ENCODE results near the gene PIGM.

PIGM gene

DNA sequence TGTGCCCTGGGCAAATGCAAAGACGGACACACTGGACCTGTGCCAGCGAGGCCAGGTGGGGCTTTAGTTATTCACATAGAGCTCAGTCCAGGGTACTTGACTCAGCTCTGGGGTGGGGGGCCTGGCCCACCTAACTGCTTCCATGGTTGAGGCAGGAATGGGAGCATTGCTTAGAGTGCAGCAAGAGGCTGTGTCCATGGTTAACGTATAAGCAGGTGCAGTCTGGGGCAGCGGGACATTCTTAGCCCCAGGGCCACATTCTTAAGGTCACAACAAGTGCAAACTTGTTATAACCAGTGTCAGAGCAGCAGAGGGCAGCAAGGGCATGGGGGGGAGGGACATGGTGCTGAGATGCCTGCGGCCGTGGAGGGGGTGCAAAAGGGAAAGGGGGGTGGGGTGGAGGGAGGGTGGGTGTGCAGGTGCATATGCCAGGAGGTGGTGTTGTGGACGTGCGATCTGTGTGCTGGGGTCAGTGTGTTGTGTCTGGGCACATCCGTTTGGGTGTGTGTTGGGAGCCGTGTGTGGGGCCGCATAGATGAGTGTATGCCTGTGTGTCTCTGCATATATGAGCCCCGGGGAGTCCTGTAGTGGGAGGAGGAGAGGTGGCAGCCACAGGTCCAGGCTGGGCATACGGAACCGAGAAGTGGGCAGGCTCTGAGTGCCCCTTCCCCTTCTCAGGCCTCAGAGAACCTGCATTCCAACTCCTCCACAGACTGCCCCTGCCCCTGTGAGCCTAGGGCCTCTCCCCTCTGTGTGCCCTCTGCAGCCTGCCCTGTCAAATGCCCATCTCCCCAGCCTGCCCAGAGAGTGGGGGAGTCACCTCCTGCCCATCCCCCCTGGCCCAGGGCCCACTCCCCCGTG lies 29.8 kb upstream of the PIGM start:
- DNase-seq = peak in 36 of 56 donors; percentile 27 to 83 (median 60)

GRCh38 chr1:160058087-160058486 lies 26.3 kb upstream of the PIGM start:
- DNase-seq = peak in 3 of 56 donors; percentile 14 to 27 (median 20)

DNA sequence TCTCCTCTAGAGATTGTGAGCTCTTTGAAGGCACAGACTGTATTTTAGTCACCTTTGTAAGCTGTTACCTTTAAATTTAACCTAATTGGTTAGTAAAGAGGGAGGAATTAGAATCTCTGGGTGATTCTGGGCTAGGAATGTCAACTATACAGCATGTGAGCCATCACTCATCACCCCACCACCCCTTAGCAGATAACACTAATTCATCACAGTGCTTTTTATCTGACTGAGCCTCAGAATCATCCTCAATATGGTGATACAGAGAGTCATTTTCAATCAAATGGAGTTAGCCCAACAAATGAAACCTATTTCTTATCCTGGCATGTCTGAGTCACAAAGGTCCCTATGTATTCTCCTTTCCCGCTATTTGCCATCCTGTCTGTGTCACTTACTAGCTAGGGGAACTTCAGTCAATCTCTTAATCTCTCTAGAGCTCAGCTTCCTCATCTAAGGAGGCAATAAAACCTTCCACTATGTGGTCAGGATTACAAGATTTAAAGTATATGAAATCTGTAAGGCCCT lies 24.9 kb upstream of the PIGM start:
- no peak for DNase-seq

DNA sequence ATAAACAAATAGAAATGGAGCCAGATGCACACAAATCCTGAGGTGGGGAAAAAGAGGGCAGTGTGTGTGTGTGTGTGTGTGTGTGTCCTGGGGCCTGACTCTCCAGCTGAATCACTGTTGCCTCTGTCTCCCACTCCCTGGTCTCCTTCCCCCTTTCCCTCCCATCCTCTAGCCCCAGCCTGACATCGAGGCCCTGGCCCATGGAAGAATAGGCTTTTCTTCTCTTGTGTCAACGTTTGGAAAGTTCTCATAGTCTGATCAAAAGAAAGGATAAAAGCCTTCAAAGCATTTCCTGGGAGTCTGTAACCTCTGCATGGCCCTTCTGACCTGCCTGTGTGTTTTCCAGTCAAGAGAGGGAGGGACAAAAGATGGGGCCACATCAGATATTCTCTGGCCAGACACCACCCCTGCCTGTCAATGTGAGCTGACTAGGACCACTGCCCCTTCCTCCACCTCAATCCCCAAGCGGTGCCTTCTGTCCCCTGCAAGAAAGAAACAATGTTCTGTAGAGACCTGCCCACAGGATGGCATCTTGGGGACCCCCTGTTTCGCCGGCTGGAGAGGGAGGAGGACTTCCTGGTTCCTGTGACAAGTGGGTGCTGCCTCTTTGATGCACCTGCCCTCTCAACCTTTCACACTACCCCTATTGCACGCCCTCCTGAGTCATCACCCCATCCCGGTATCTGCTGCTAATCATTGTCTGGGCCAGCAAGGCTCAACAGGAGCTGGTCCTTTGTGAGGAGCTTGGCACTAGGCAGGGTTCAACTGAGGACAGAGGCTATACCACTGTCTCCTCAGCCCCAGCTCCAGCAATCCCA lies 22.0 kb upstream of the PIGM start:
- DNase-seq = peak in 6 of 56 donors; percentile 15 to 42 (median 26)

GRCh38 chr1:160052936-160053335 lies 21.1 kb upstream of the PIGM start:
- no peak for DNase-seq

DNA sequence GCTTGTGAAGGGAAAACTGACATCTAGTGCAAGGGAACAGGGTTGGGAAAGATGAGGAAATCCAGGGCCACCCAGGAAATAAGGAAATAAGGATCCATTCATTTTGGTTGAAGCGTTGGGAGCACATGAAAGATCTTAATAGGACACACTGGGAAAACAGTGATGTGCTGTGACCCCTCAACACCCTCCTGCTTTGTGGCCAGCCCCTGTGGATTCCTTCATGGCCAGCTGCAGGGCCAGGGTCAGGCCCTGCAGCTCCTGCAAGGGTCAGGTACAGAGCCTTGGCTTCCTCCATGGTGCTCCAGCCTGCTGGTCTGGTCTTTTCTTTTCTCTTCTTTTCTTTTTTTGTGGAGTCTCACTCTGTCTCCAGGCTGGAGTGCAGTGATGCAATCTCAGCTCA lies 18.8 kb upstream of the PIGM start:
- no peak for DNase-seq

DNA sequence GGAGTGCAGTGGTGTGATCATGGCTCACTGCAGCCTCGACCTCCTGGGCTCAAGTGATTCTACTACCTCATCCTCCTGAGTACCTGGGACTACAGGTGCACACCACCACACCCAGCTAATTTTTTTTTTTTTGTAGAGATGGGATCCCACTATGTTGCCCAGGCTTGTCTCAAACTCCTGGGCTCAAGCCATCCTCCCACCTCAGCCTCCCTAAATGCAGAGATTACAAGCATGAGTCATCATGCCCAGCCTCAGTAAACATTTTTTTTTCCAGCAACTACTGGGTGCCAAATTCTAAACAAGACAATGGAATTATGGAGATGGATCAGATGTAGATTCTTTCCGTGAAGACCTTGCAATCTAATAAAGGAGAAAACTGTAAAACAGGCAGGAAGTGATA lies 18.4 kb upstream of the PIGM start:
- DNase-seq = peak in 1 of 56 donors; percentile 14

GRCh38 chr1:160049101-160049500 lies 17.3 kb upstream of the PIGM start:
- no peak for DNase-seq

- DNase-seq = peak in 6 of 56 donors; percentile 7 to 34 (median 25)
These were observed 16.5 kb upstream of the PIGM start for GRCh38 chr1:160048335-160048734.

DNA sequence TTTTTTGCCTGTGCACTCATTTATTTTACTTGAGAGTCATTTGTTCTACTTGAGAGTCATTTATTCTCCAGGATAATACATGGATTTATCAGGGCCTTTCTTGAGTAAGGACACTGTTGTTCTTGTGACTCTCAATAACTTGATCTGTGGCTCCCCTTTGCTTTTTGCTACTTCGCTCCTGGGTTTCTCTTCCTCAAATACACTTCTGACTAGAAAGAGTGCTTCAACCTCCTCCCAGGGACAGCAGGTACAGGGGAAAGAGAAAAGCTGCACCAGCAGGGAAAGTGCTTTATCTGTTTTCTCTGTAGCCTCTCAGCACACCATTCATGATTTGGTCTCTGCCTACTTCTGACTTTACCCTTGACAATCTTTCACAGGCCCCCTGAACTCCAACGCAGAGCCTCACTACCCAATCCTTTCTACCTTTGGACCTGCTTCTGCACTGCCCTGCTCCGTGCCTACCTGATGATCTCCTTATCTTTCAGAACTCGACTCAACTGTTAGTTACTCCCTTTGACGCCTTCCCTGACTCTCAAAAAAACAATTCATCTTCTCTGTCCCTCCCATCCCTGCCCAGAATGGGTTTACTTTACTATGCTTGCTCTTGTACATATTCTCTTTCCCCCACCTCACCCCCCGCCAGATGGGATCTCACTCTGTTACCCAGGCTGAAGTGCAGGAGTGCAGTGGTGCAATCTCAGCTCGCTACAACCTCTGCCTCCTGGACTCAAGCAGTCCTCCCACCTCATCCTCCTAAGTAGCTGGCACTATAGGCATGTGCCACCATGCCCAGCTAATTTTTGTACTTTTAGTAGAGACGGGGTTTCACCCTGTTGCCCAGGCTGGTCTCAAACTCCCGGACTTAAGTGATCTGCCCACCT lies 15.6 kb upstream of the PIGM start:
- no peak for DNase-seq

- peak in 53 of 56 donors; percentile 37 to 97 (median 87) for DNase-seq
These were observed 14.8 kb upstream of the PIGM start for GRCh38 chr1:160046494-160047110.

DNA sequence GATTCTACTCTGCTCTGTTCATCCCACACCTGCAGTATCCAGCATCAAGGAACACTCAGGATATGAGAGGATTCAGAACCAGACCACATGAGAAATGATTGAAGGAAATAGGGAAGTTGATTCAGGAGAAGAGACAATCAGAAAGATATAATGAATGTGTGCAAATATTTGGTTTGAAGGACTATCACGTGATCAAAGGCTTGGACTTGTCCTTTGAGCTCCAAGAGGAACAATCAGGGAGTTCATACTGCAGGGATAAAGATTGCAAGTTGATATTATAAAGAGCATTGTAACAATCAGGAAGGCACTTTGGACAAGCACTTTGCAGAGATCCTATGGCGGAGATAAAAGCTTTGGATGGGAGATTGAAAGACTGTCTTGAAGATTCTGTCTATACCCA lies 13.9 kb upstream of the PIGM start:
- DNase-seq = no peak

DNA sequence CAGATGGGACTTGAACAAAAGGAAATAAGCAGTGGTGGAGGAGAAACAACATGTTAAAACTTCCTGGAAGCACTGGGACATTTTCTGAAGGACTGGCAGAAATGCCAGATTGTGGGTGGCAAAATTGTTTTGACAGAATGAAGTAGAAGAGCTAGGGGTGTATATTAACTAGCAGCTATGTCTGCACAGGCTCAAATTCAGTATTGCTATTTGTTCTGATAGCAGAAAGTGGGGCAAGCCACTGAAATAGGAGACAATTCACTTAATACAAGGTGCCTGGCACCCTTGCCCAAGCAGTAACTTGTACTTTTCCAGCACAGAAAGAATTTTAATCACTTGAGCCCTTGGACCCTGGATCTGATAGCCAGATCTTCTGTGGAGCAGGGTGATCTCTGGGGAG lies 11.8 kb upstream of the PIGM start:
- DNase-seq = no peak

DNA sequence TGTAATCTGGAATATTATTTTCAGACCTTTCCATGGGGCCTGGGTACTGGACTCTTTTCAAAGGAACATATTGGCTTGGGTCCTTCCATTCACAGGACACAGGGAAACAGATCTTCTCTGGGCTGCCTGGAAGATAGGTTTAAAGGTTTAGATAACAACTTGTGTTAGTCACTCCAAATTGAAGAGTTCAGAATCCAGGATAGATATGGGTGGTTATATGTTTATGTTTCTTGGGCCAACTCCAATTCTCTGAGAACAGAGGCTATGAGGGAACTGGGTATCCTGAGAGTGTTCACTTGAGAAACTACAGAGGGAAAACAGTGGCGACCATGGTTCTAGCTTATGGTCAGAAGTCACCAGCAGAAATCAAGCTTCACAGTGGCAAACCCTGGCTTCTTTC lies 8.7 kb upstream of the PIGM start:
- no peak for DNase-seq

DNA sequence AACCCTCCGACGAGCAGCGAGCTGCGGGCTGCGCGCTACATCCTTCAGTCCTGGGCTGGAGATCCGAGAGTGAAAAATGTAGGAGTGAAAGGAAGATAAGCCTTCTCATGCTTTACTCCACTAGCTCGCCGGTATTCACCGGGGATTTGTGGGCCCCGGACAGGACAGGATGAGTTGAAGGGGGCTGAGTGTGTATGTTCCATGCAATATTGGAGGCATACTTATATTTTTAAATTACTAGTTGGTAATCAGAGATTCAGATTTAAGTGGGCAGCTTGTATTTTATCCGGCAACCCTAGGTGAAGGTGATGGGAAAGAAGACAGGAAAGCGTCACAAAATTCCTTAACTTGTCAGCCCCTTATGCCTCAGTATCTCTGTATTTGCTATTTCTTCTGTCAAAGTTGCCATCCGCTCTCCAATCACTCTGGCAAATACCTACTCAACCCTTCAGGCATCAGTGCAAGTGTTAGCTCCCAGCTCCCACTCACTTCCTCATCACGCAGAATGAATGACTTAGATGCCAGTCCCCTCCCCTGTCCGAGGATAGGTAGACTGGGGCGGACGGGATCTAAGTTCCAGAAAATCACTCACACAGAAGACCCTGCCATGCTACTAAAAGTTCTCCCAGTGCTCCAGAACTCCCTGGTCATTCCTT lies 503 bp upstream of the PIGM start:
- no peak for DNase-seq

- DNase-seq = peak in 5 of 56 donors; percentile 27 to 50 (median 33)
These were observed 979 bp downstream of the PIGM start for GRCh38 chr1:160030657-160031364.

- DNase-seq = no peak
These were observed 3.4 kb downstream of the PIGM start for GRCh38 chr1:160028426-160028825.

DNA sequence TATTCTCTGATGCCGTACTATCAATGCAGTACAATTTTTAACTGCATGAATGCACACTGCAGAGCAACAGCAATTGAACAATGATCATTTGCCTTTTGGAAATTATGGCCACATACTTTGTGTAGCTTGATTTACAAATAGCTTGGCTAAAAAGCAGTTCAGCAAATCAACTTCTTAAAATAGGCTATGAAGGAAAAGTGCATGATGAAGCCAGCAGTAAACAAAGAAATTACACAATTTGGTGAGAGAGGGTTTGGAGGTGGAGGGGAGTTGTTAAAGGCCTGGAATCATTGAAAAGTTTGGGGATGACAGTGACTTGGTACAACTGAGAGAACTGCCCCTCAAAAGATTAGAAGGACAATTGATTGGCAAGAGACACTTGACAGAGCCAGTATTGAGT lies 6.5 kb downstream of the PIGM start:
- no peak for DNase-seq

GRCh38 chr1:160024195-160024905 lies 7.4 kb downstream of the PIGM start:
- DNase-seq = peak in 8 of 56 donors; percentile 6 to 39 (median 10)

All from nucleus accumbens (tissue), 56 donors.